ENCODE data around the gene GPRC5A.

Gene GPRC5A

DNA sequence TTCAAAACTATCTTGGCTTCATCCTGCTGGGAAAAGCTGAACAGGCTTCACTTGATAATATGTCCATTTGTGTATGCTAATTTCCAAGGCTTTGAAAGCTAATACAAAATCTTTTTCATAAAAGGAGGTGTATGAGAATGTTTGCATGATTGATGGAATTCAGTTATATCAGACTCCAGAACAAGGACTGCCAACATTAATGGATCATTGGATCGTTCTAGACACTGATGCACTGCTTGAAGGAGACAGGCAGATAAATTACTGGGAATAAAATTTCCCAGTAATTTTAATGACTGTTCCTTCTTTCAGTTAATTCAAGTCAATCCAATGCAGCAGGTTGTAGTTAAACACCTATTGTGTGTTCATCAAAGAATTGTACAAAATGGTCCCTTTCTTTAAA is 60.1 kb downstream of the GPRC5A start:
- TF ChIP-seq POLR2AphosphoS5 (IDR thresholded peaks at IDR 0.05; ENCODE audit: low read depth, low read length) (no peak), TAF1 (IDR thresholded peaks at IDR 0.05; ENCODE audit: borderline replicate concordance, low read depth, low read length) (no peak), POLR2A (IDR thresholded peaks at IDR 0.05; ENCODE audit: low read depth, low read length) (no peak)
- FAIRE-seq: no peak
- DNase-seq (ENCODE audit: insufficient read length): no peak

DNA sequence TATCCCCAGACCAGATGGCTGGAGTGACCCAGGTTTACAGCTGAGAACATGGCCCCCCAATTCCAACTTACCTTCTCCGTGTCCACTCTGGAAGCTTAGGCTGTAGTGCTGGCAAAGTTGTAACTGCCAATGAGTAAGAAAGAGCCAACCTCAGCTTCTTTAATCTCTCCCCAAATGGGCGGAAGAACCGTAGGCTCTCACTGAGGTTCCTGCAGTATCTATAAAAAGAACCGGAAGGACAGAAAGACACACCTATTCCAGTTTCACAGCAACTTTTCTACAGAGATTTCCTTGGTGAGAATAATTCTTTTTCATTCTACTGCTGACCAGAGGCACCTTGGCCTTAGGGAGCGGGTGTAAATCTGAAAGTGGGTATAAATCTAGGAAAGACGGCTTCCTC is 60.7 kb downstream of the GPRC5A start, which contains the start of gene GPRC5D:
Gene GPRC5D, minus strand, starts transcription at position 135 of the 400 bp plus-strand sequence. CDS start 1,786 bp downstream, outside the sequence.
- TF ChIP-seq POLR2AphosphoS5 (IDR thresholded peaks at IDR 0.05; ENCODE audit: low read depth, low read length): no peak
- TF ChIP-seq POLR2A (IDR thresholded peaks at IDR 0.05; ENCODE audit: low read depth, low read length): no peak
- TF ChIP-seq TAF1 (IDR thresholded peaks at IDR 0.05; ENCODE audit: borderline replicate concordance, low read depth, low read length): no peak

DNA sequence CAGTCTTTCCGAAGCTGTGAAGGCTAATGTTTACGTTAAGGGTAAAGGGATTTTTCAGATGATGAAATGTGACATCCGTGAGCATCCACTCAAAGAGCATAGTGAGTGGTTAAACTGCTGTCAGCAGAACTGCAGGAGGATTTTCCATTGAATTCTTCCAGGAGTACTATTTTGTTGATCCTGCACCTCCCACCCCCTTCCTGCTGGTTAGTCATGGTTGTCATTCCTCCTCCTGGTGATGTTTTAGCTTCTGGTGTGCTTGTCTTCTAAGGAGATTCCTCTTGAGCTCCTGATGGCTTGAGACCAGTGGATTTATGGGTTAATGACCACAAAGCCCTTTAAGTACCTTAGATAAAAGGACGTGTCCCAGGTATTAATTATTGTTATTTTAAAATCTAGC is 63.0 kb downstream of the GPRC5A start:
- no peak for DNase-seq (ENCODE audit: insufficient read length)
- FAIRE-seq: no peak
- TF ChIP-seq TAF1 (IDR thresholded peaks at IDR 0.05; ENCODE audit: borderline replicate concordance, low read depth, low read length): no peak
- no peak for TF ChIP-seq POLR2A (IDR thresholded peaks at IDR 0.05; ENCODE audit: low read depth, low read length)
- no peak for TF ChIP-seq POLR2AphosphoS5 (IDR thresholded peaks at IDR 0.05; ENCODE audit: low read depth, low read length)

More for the DNA sequence above, 60.7 kb downstream of the GPRC5A start, which contains the start of gene GPRC5D:
- DNase-seq (ENCODE audit: insufficient read length): no peak
- FAIRE-seq: no peak

DNA sequence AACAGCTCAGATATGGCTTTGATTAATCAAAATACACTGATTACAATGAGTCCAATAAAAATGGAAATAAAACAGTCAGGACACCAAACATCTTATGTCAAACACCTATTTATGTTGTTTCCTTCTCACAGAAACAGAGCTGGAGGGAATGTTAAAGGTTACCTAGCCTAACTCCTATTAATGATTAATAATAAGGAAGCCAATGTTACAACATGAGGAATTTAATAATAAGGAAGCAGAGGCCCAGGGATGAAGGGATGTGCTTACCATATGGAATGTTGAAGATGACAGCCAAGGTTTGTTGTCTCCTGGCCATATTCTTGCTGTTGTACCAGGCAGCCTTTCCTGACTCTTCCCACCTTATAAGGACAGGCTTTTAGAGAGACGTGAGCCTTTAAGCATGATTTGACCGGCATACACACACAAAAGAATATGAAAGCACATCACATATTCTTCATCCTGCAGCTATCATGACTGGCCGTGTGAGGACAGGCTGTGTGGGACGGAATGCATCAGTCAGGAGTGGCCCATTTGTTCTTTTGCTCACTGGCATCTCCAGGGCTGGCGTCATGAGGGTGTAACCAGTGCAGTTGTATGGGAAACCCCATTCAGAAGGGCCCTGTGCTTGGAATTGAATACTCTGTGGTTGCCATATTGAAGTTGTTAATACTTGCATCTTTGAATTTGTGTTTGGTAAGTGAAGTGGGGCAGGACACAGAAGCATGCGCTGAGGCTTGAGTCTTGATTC is 63.7 kb downstream of the GPRC5A start:
- no peak for DNase-seq (ENCODE audit: insufficient read length)
- TF ChIP-seq POLR2A (IDR thresholded peaks at IDR 0.05; ENCODE audit: low read depth, low read length) (no peak), POLR2AphosphoS5 (IDR thresholded peaks at IDR 0.05; ENCODE audit: low read depth, low read length) (no peak), TAF1 (IDR thresholded peaks at IDR 0.05; ENCODE audit: borderline replicate concordance, low read depth, low read length) (no peak)
- FAIRE-seq: no peak

DNA sequence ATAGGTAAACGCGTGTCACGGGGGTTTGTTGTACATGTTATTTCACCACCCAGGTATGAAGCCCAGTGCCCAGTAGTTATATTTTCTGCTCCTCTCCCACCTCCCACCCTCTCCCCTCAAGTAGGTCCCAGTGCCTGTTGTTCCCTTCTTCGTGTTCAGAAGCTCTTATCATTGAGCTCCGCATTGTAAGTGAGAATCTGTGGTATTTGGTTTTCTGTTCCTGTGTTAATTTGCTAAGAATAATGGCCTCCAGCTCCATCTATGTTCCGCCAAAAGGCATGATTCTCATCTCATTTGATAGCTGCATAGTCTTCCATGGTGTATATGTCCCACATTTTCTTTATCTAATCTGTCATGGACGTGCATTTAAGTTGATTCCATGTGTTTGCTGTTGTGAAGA is 67.5 kb downstream of the GPRC5A start:
- FAIRE-seq (no peak), DNase-seq (ENCODE audit: insufficient read length) (no peak)
- TF ChIP-seq POLR2A (IDR thresholded peaks at IDR 0.05; ENCODE audit: low read depth, low read length) (no peak), TAF1 (IDR thresholded peaks at IDR 0.05; ENCODE audit: borderline replicate concordance, low read depth, low read length) (no peak), POLR2AphosphoS5 (IDR thresholded peaks at IDR 0.05; ENCODE audit: low read depth, low read length) (no peak)

DNA sequence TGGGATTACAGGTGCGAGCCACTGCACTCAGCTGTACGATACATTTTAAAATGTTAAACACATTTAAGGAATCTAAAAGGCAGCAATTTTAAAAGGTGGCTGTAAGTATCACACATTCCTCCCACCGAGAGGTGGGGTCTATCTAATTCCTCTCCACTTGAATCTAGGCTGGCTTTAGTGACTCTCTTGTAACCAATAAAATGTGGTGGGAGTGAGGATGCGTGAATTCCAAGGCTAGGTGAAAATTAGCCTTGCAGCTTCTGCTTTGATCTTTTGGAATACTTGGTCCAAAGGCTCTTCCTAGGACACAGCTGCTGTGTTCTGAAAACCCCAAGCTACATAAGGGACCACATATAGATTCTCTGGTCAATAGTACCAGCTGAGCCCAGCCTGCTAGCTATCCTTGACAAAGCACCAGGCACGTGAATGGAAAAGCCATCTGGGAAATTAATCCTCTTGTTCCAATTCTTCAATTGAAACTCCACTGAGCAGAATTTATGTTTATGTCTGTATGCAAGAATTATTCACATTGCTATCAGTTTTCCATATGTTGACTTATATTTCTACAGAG is 69.4 kb downstream of the GPRC5A start:
- FAIRE-seq: no peak
- TF ChIP-seq POLR2AphosphoS5 (IDR thresholded peaks at IDR 0.05; ENCODE audit: low read depth, low read length): no peak
- TF ChIP-seq POLR2A (IDR thresholded peaks at IDR 0.05; ENCODE audit: low read depth, low read length): no peak
- TF ChIP-seq TAF1 (IDR thresholded peaks at IDR 0.05; ENCODE audit: borderline replicate concordance, low read depth, low read length): no peak

DNA sequence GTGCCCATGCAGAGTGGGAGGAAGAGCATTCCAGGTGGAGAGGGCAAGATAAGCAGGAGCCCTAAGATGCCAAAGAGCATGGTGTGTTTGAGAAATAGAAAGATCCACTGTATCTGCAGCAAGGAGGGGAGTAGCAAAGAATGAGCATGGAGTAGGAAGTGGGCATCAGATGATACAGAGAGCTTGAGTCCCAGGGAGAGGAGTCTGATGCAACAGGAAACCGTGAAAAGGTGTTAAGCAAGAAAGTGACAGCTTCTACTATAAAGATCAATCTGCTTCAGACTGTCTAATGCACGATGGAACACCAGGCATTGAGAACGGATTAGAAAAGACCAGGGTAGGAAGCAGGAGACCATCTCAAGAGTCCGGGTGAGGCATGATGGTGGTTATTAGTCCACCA is 72.9 kb downstream of the GPRC5A start:
- FAIRE-seq (no peak), DNase-seq (ENCODE audit: insufficient read length) (no peak)
- TF ChIP-seq POLR2A (IDR thresholded peaks at IDR 0.05; ENCODE audit: low read depth, low read length): no peak
- no peak for TF ChIP-seq TAF1 (IDR thresholded peaks at IDR 0.05; ENCODE audit: borderline replicate concordance, low read depth, low read length)
- no peak for TF ChIP-seq POLR2AphosphoS5 (IDR thresholded peaks at IDR 0.05; ENCODE audit: low read depth, low read length)

More for the DNA sequence above, 69.4 kb downstream of the GPRC5A start:
- no peak for DNase-seq (ENCODE audit: insufficient read length)

GRCh38 chr12:12965836-12966235 is 74.5 kb downstream of the GPRC5A start:
- TF ChIP-seq POLR2AphosphoS5 (IDR thresholded peaks at IDR 0.05; ENCODE audit: low read depth, low read length): no peak
- TF ChIP-seq TAF1 (IDR thresholded peaks at IDR 0.05; ENCODE audit: borderline replicate concordance, low read depth, low read length): no peak
- no peak for TF ChIP-seq POLR2A (IDR thresholded peaks at IDR 0.05; ENCODE audit: low read depth, low read length)
- FAIRE-seq: no peak
- DNase-seq (ENCODE audit: insufficient read length): no peak

Measured in GM12892 (cell line).